Naive thymus-derived CD4-positive, alpha-beta T cell (primary cell): ENCODE measurements around the gene MARS1. TPM values are rescaled to one million over a fixed set of nuclear protein-coding genes. Genes with fewer than 3 reads are reported as not detected.

Source experiments
- ATAC-seq: fragments of 150-1000 bp; cut with Tn5 transposase; 2 replicates; pipeline ENCODE4 v1.10.0; 2021; ENCODE audit warnings: mild to moderate bottlenecking, moderate library complexity
- CTCF ChIA-PET: fragments of 350-600 bp; sonication (Branson Sonifier 250); formaldehyde crosslinking; loops from one replicate; lab custom pipeline; 2021; ENCODE audit warnings: antibody characterized with exemption; lab: Charles Lee
- POLR2A ChIA-PET: fragments of 350-600 bp; sonication (Branson Sonifier 250); formaldehyde crosslinking; loops from one replicate; lab custom pipeline; 2021; ENCODE audit warnings: antibody characterized with exemption, inconsistent platforms; lab: Charles Lee
- DNase-seq, 9 donors: peaks; one replicate each; pipeline versions ENCODE4 v3.0.0 to v3.0.0-alpha.2; 2020 to 2022; ENCODE audit warnings: mixed read lengths in 1 of 9
- H3K27ac ChIP-seq: one replicate; pipeline ENCODE4 v1.7.0; 2013; ENCODE audit warnings: mild to moderate bottlenecking, low read depth, low read length, moderate library complexity
- H3K27me3 ChIP-seq, 2 donors: one replicate each; pipeline ENCODE4 v1.7.0; 2013; ENCODE audit warnings: low read length in 2 of 2, mild to moderate bottlenecking in 2 of 2, moderate library complexity in 2 of 2; ENCODE audit not compliant: control insufficient read depth in 2 of 2, insufficient read depth in 2 of 2
- H3K36me3 ChIP-seq, 3 experiments: 1 replicate in 2 of 3; 2 replicates in 1 of 3; pipeline ENCODE4 v1.7.0; 2013; ENCODE audit warnings: low read length in 3 of 3, mild to moderate bottlenecking in 3 of 3, moderate library complexity in 1 of 3; ENCODE audit not compliant: insufficient read depth in 3 of 3, control insufficient read depth in 2 of 3
- H3K4me1 ChIP-seq, 2 donors: one replicate each; pipeline ENCODE4 v1.7.0; 2013; ENCODE audit warnings: low read length in 2 of 2, mild to moderate bottlenecking in 2 of 2, moderate library complexity in 1 of 2; ENCODE audit not compliant: control insufficient read depth in 2 of 2, insufficient read depth in 2 of 2
- H3K4me3 ChIP-seq: 2 replicates; pipeline ENCODE4 v1.7.0; 2013; ENCODE audit warnings: mild to moderate bottlenecking, low read length
- H3K9me3 ChIP-seq, 3 experiments: 1 replicate in 2 of 3; 2 replicates in 1 of 3; pipeline ENCODE4 v1.7.0; 2013; ENCODE audit warnings: low read length in 3 of 3; ENCODE audit not compliant: control insufficient read depth in 2 of 3
- H3K27ac Mint-ChIP-seq, 9 donors: one replicate each; pipeline ENCODE4 v1.8.0; 2020 to 2022; ENCODE audit warnings: mixed read lengths in 9 of 9, mild to moderate bottlenecking in 8 of 9, moderate library complexity in 5 of 9, inconsistent platforms in 2 of 9
- H3K27me3 Mint-ChIP-seq, 5 donors: one replicate each; pipeline ENCODE4 v1.8.0; 2021 to 2022; ENCODE audit warnings: mixed read lengths in 5 of 5, mild to moderate bottlenecking in 1 of 5
- H3K36me3 Mint-ChIP-seq, 5 donors: one replicate each; pipeline ENCODE4 v1.8.0; 2020 to 2022; ENCODE audit warnings: mixed read lengths in 5 of 5, mild to moderate bottlenecking in 3 of 5, inconsistent platforms in 1 of 5
- H3K4me1 Mint-ChIP-seq, 7 donors: one replicate each; pipeline ENCODE4 v1.8.0; 2020 to 2022; ENCODE audit warnings: mixed read lengths in 7 of 7, mild to moderate bottlenecking in 3 of 7, inconsistent platforms in 1 of 7
- H3K4me3 Mint-ChIP-seq, 10 donors: one replicate each; pipeline ENCODE4 v1.8.0; 2020 to 2022; ENCODE audit warnings: mild to moderate bottlenecking in 10 of 10, mixed read lengths in 10 of 10, moderate library complexity in 6 of 10, inconsistent platforms in 2 of 10
- H3K9me3 Mint-ChIP-seq, 11 donors: one replicate each; pipeline ENCODE4 v1.8.0; 2020 to 2022; ENCODE audit warnings: mixed read lengths in 11 of 11, mild to moderate bottlenecking in 4 of 11, inconsistent platforms in 1 of 11, moderate library complexity in 1 of 11
- intact Hi-C, 2 donors: fragments of 100-400 bp; cut with micrococcal nuclease; formaldehyde crosslinking; loops; one replicate each; pipeline ENCODE4 v1.15.1; 2023
- polyA plus RNA-seq, 2 donors: library from polyadenylated mRNA; unstranded; fragments of 300-500 nt; fragmentation: Illumina TruSeq; gene quantifications; one replicate each; pipeline ENCODE4 v1.2.3, GENCODE V29; 2021
- total RNA-seq, 6 experiments: library from RNA in 5 of 6; stranded (reverse) in 5 of 6; gene quantifications; 1 replicate in 5 of 6; 2 replicates in 1 of 6; pipeline ENCODE4 v1.2.3 and lab custom pipeline; 2021 to 2026

The MARS1 gene
- total and polyA plus RNA-seq, 7 experiments from 2014 or later = 86.0 to 229 (median 184) TPM

DNA sequence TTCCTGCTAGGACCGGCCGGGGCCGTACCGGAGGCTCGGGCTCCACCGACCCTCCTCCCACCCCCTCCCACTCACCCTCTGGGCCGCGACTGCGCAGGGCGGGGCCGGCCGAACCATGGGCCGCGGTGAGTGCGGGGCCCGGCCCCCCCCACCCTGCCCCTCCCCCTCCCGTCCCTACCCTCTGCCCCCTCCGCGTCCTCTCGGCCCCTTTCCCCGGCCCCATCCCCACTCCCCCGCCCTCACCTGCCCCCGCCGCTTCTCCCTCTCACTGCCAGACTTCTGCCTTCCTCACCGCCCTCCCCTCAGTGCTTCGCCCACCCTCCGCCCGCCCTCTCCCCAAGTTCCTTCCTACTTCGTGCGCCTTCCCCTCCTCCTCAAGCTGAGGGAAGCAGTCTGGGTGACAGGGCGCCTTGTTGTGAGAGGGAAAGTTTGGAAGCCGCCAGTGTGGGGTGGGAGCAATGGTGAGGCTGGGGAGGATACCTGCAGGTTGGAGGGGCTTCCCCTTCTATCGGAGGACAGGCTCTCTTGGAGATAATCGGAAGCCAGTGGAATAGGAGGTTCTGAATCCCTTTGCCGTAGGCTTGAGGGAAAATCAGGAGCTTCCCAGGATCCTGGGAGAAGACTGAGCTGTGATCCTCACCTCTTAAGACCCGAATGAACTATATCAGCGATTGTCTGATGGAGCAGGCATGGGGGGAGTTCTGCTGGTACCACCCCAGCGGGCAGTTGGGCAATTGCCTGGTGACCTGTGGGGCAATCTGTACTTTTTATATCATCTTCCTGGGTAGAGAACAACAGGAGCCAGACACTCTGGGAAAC, 35.2 kb downstream of the MARS1 start:
- intact Hi-C loops = loop anchor here (1.0 to 10.0 kb wide), 9 partner anchors 60 to 1706 kb away; partner anchors contain the start of genes DGKA (in 1 of the 2), NAB2 (in 1 of the 2), NACA (in 1 of the 2) and RPL41 (in 1 of the 2)
- POLR2A ChIA-PET = interaction anchor here (0.7 to 2.6 kb wide), 11 partner anchors 7 to 63 kb away, joined by 3 to 15 read pairs (median 4); partner anchors contain the start of genes ARHGAP9 and DCTN2
- peak overlapping the region; percentile 82 to 96 (median 93) for H3K27ac Mint-ChIP-seq
- peaks cover 0 to 7% (median 0%) of the 10 kb centered on the region in 5 donors for H3K27me3 Mint-ChIP-seq
- peaks cover 39 to 54% (median 50%) of the 10 kb centered on the region in 7 donors for H3K4me1 Mint-ChIP-seq
- no peaks in the 10 kb centered on the region for H3K9me3 ChIP-seq
- H3K36me3 ChIP-seq = peaks cover 0 to 43% (median 14%) of the 10 kb centered on the region in 3 experiments
- peak overlapping the region; percentile 91 for H3K27ac ChIP-seq
- no peak for ATAC-seq
- peak in 1 of 9 donors; percentile 66 for DNase-seq
- CTCF ChIA-PET = interaction anchor here (1.1 to 2.0 kb wide), 4 partner anchors 21 to 64 kb away, joined by 4 to 7 read pairs (median 5); partner anchors contain the start of gene GLI1
- peak overlapping the region; percentile 58 for H3K4me3 ChIP-seq
- peaks cover 32 to 39% of the 10 kb centered on the region in 2 donors for H3K4me1 ChIP-seq
- H3K4me3 Mint-ChIP-seq = peak overlapping the region; percentile 90 to 99 (median 94)
- H3K27me3 ChIP-seq = no peaks in the 10 kb centered on the region
- peaks cover 0 to 14% (median 0%) of the 10 kb centered on the region in 11 donors for H3K9me3 Mint-ChIP-seq
- H3K36me3 Mint-ChIP-seq = peaks cover 0 to 14% (median 0%) of the 10 kb centered on the region in 5 donors

DNA sequence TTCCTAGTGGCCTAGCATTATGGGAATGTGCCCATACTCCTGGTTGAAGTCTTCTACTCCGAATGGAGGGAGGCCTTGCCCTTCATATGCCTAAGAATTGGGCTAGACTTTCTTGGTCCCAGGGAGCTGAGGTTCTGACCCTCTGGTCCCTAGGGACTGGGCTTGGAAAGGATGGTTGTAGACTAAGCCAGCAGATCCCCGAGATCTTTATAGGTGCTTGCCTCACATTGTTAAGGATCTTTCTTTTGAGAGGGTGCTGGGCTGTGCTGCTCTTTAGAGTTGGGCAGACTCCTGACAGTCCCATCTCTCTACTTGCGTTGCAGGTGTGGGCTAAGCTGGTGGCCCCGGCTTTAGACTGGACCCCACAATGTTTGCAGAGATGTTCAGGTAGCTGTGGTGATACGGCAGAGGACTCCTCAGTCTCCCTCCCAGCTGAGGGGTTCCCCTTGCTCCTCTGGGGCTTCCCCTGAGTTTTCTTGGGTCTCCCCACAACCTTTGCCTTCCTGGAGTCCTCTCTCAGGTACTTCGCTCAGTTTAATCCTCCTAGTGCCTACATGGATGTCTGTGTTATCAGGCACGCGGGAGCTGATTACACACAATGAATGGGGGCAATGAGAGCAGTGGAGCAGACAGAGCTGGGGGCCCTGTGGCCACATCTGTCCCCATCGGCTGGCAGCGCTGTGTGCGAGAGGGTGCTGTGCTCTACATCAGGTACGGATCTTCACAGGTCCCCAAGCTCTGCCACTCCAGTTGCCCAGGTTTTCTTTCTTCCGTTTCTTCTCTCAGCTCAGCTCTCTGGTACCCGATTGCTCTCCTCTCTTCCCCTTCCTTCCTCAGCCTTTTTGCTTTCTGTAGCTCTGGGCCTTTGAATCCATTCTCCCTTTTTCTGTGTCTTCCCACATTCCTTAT, 36.1 kb downstream of the MARS1 start:
- Mint-ChIP-seq H3K27me3 (peaks cover 0 to 7% (median 0%) of the 10 kb centered on the region in 5 donors), H3K4me3 (peak overlapping the region; percentile 90 to 99 (median 92)), H3K36me3 (peaks cover 0 to 8% (median 0%) of the 10 kb centered on the region in 5 donors), H3K4me1 (peaks cover 30 to 47% (median 41%) of the 10 kb centered on the region in 7 donors), H3K27ac (peak overlapping the region; percentile 82 to 96 (median 93)), H3K9me3 (peaks cover 0 to 14% (median 0%) of the 10 kb centered on the region in 11 donors)
- intact Hi-C loops = loop anchor here (2.0 to 10.0 kb wide), 7 partner anchors 59 to 1707 kb away; partner anchors contain the start of genes DGKA (in 1 of the 2), NAB2 (in 1 of the 2), NACA (in 1 of the 2) and RPL41 (in 1 of the 2)
- ChIA-PET CTCF (interaction anchor here (0.9 to 2.0 kb wide), 6 partner anchors 15 to 101 kb away, joined by 3 to 7 read pairs (median 4); partner anchors contain the start of gene GLI1), POLR2A (interaction anchor here (0.7 to 2.6 kb wide), 14 partner anchors 8 to 64 kb away, joined by 3 to 15 read pairs (median 4); partner anchors contain the start of genes ARHGAP9 and DCTN2)
- Histone ChIP-seq H3K4me1 (peaks cover 30 to 32% of the 10 kb centered on the region in 2 donors), H3K4me3 (peak overlapping the region; percentile 58), H3K36me3 (peaks cover 0 to 50% (median 14%) of the 10 kb centered on the region in 3 experiments), H3K9me3 (no peaks in the 10 kb centered on the region), H3K27ac (peak overlapping the region; percentile 91), H3K27me3 (no peaks in the 10 kb centered on the region)
- ATAC-seq (no peak), DNase-seq (peak in 2 of 9 donors; percentile 12 to 48)

DNA sequence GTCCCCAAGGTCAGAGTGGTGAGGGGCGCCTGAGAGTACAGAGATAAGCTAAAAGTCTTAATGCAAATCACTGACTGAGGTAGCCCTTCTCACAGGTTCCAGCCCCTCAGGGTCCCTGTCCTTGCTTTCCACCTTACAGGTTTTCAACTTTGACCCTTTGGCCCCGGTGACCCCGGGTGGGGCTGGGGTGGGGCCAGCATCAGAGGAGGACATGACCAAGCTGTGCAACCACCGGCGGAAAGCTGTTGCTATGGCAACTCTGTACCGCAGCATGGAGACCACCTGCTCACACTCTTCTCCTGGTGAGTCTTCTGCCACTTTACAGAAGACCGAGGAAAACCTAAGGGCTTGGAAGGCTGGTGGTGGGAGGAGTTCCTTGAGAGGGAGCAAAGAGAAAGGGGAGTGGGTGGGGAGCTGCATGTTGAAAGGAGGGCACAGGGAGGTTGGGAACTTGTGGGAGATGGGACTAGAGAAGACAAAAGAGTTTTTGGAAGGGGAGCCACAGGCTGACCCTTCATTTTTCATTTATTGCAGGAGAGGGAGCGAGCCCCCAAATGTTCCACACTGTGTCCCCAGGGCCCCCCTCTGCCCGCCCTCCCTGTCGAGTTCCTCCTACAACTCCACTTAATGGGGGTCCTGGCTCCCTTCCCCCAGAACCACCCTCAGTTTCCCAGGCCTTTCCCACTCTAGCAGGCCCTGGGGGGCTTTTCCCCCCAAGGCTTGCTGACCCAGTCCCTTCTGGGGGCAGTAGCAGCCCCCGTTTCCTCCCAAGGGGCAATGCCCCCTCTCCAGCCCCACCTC, 37.1 kb downstream of the MARS1 start:
- CTCF ChIA-PET = interaction anchor here (0.9 to 2.0 kb wide), 4 partner anchors 14 to 66 kb away, joined by 3 to 6 read pairs (median 4); partner anchors contain the start of gene GLI1
- intact Hi-C loops = loop anchor here (5.0 to 10.0 kb wide), 4 partner anchors 413 to 1593 kb away; partner anchors contain the start of genes DGKA (in 1 of the 2), NAB2 (in 1 of the 2), NACA (in 1 of the 2) and STAT6 (in 1 of the 2)
- Mint-ChIP-seq H3K36me3 (peaks cover 0 to 10% (median 4%) of the 10 kb centered on the region in 5 donors), H3K4me1 (peaks cover 25 to 42% (median 35%) of the 10 kb centered on the region in 7 donors), H3K9me3 (peaks cover 0 to 9% (median 0%) of the 10 kb centered on the region in 11 donors), H3K27ac (peak overlapping the region in 6 of 9 donors; percentile 76 to 96 (median 90)), H3K4me3 (peak overlapping the region in 7 of 10 donors; percentile 7 to 99 (median 92)), H3K27me3 (peaks cover 0 to 7% (median 0%) of the 10 kb centered on the region in 5 donors)
- H3K27ac ChIP-seq = peak overlapping the region; percentile 91
- no peaks in the 10 kb centered on the region for H3K9me3 ChIP-seq
- peaks cover 23 to 26% of the 10 kb centered on the region in 2 donors for H3K4me1 ChIP-seq
- DNase-seq = no peak
- no peak for ATAC-seq
- H3K27me3 ChIP-seq = no peaks in the 10 kb centered on the region
- no peak overlapping the region for H3K4me3 ChIP-seq
- POLR2A ChIA-PET = interaction anchor here (1.0 to 2.6 kb wide), 6 partner anchors 7 to 21 kb away, joined by 3 to 10 read pairs (median 5); no protein-coding TSS in a partner anchor
- H3K36me3 ChIP-seq = peaks cover 0 to 58% (median 18%) of the 10 kb centered on the region in 3 experiments

DNA sequence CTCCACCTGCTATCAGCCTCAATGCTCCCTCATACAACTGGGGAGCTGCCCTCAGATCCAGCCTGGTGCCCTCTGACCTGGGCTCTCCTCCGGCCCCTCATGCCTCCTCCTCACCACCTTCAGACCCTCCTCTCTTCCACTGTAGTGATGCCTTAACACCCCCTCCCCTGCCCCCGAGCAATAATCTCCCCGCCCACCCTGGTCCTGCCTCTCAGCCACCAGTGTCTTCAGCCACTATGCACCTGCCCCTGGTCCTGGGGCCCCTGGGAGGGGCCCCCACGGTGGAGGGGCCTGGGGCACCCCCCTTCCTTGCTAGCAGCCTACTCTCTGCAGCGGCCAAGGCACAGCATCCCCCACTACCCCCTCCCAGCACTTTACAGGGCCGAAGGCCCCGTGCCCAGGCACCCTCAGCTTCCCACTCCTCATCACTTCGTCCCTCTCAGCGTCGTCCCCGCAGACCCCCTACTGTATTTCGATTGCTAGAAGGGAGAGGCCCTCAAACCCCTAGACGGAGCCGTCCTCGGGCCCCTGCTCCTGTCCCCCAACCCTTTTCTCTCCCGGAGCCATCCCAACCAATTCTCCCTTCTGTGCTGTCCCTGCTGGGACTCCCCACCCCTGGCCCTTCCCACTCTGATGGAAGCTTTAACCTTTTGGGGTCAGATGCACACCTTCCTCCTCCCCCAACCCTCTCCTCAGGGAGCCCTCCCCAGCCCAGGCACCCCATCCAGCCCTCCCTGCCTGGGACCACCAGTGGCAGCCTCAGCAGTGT, 37.9 kb downstream of the MARS1 start:
- CTCF ChIA-PET = interaction anchor here (1.1 kb wide), 1 partner anchor 45 kb away, joined by 3 read pairs; no protein-coding TSS in a partner anchor
- peaks cover 22 to 26% of the 10 kb centered on the region in 2 donors for H3K4me1 ChIP-seq
- peaks cover 0 to 12% (median 4%) of the 10 kb centered on the region in 5 donors for H3K36me3 Mint-ChIP-seq

More for the DNA sequence above, 37.9 kb downstream of the MARS1 start:
- H3K4me1 Mint-ChIP-seq = peaks cover 25 to 36% (median 31%) of the 10 kb centered on the region in 7 donors
- POLR2A ChIA-PET = interaction anchor here (0.6 to 2.6 kb wide), 3 partner anchors 10 to 45 kb away, joined by 5 to 10 read pairs (median 5); no protein-coding TSS in a partner anchor
- peak overlapping the region in 2 of 10 donors; percentile 7 to 8 for H3K4me3 Mint-ChIP-seq
- peaks cover 0 to 5% (median 0%) of the 10 kb centered on the region in 11 donors for H3K9me3 Mint-ChIP-seq
- Histone ChIP-seq H3K36me3 (peaks cover 5 to 66% (median 22%) of the 10 kb centered on the region in 3 experiments), H3K9me3 (no peaks in the 10 kb centered on the region), H3K27ac (no peak overlapping the region), H3K4me3 (no peak overlapping the region), H3K27me3 (no peaks in the 10 kb centered on the region)
- H3K27me3 Mint-ChIP-seq = peaks cover 0 to 3% (median 0%) of the 10 kb centered on the region in 5 donors
- ATAC-seq (no peak), DNase-seq (no peak)
- intact Hi-C loops = loop anchor here in 1 of 2 donors (10.0 kb wide), 1 partner anchor 801 kb away; the partner anchor contains the start of gene NACA
- H3K27ac Mint-ChIP-seq = peak overlapping the region in 3 of 9 donors; percentile 14 to 58 (median 32)
